GM12872 (cell line): ENCODE measurements around the gene DCAF12.

Experiments used
- CTCF ChIP-seq: IDR thresholded peaks from 3 replicates; pipeline ENCODE4 v1.5.1; 2011; ENCODE audit warnings: low read depth, mild to moderate bottlenecking, low read length, moderate library complexity; ENCODE audit not compliant: insufficient read depth

DCAF12 gene

GRCh38 chr9:34045903-34046302 is 80.6 kb downstream of the DCAF12 start:
- no peak for TF ChIP-seq CTCF

GRCh38 chr9:34037626-34038025 is 88.9 kb downstream of the DCAF12 start:
- no peak for TF ChIP-seq CTCF

- no peak for TF ChIP-seq CTCF
Measured at GRCh38 chr9:34036625-34037024, 89.9 kb downstream of the DCAF12 start.
